Skeletal muscle cell (primary cell): Measurements from ENCODE around the gene AKT3.
"Not testable (repeated sequence)": the region's sequence is repeated elsewhere in the genome, so short reads cannot be mapped to it uniquely, and the experiment has no call there.

Experiments
- DNase-seq: peaks from one replicate; pipeline ENCODE4 v3.0.0-alpha.2; 2010; ENCODE audit warnings: low read depth
- H3K4me3 ChIP-seq: 2 replicates; pipeline ENCODE4 v1.5.1; 2011; ENCODE audit warnings: low read depth, mild to moderate bottlenecking, control low read depth, low read length, moderate library complexity

Gene AKT3

GRCh38 chr1:243844186-243844585 lies 5.9 kb downstream of the AKT3 start:
- no peak for DNase-seq
- no peak overlapping the region for H3K4me3 ChIP-seq

- H3K4me3 ChIP-seq: no peak overlapping the region
- peak; percentile 56 for DNase-seq
Observed at GRCh38 chr1:243842978-243843511, 7.0 kb downstream of the AKT3 start.

GRCh38 chr1:243842161-243842560 lies 7.9 kb downstream of the AKT3 start:
- H3K4me3 ChIP-seq: no peak overlapping the region
- no peak for DNase-seq

GRCh38 chr1:243841507-243841906 lies 8.5 kb downstream of the AKT3 start:
- DNase-seq: peak; percentile 17
- no peak overlapping the region for H3K4me3 ChIP-seq

- no peak overlapping the region for H3K4me3 ChIP-seq
- no peak for DNase-seq
Observed at GRCh38 chr1:243837907-243838535, 12.0 kb downstream of the AKT3 start.

- no peak overlapping the region for H3K4me3 ChIP-seq
- DNase-seq: no peak
Observed at GRCh38 chr1:243834130-243834529, 15.9 kb downstream of the AKT3 start.

- no peak overlapping the region for H3K4me3 ChIP-seq
Observed at GRCh38 chr1:243831463-243831862, 18.6 kb downstream of the AKT3 start.

GRCh38 chr1:243827206-243827605 lies 22.8 kb downstream of the AKT3 start:
- H3K4me3 ChIP-seq: no peak overlapping the region
- DNase-seq: no peak

More at GRCh38 chr1:243831463-243831862, 18.6 kb downstream of the AKT3 start:
- no peak for DNase-seq

GRCh38 chr1:243824907-243825306 lies 25.1 kb downstream of the AKT3 start:
- H3K4me3 ChIP-seq, DNase-seq: not testable (repeated sequence)

GRCh38 chr1:243821177-243821680 lies 28.8 kb downstream of the AKT3 start:
- DNase-seq: no peak
- no peak overlapping the region for H3K4me3 ChIP-seq

- DNase-seq: no peak
- H3K4me3 ChIP-seq: no peak overlapping the region
Observed at GRCh38 chr1:243819438-243819839, 30.6 kb downstream of the AKT3 start.

- no peak overlapping the region for H3K4me3 ChIP-seq
- no peak for DNase-seq
Observed at GRCh38 chr1:243818978-243819377, 31.1 kb downstream of the AKT3 start.

GRCh38 chr1:243814718-243815117 lies 35.3 kb downstream of the AKT3 start:
- no peak for DNase-seq
- H3K4me3 ChIP-seq: no peak overlapping the region

- H3K4me3 ChIP-seq, DNase-seq: not testable (repeated sequence)
Observed at GRCh38 chr1:243807346-243807745, 42.7 kb downstream of the AKT3 start.

GRCh38 chr1:243806310-243806709 lies 43.7 kb downstream of the AKT3 start:
- DNase-seq: no peak
- no peak overlapping the region for H3K4me3 ChIP-seq

- no peak overlapping the region for H3K4me3 ChIP-seq
- no peak for DNase-seq
Observed at GRCh38 chr1:243802736-243803135, 47.3 kb downstream of the AKT3 start.

- no peak overlapping the region for H3K4me3 ChIP-seq
Observed at GRCh38 chr1:243801378-243801777, 48.7 kb downstream of the AKT3 start.

GRCh38 chr1:243799908-243800307 lies 50.1 kb downstream of the AKT3 start:
- DNase-seq: peak; percentile 15
- no peak overlapping the region for H3K4me3 ChIP-seq

More at GRCh38 chr1:243801378-243801777, 48.7 kb downstream of the AKT3 start:
- DNase-seq: no peak

- peak; percentile 60 for DNase-seq
- no peak overlapping the region for H3K4me3 ChIP-seq
Observed at GRCh38 chr1:243798726-243799125, 51.3 kb downstream of the AKT3 start.

- no peak for DNase-seq
Observed at GRCh38 chr1:243796016-243796415, 54.0 kb downstream of the AKT3 start.

GRCh38 chr1:243793298-243793697 lies 56.7 kb downstream of the AKT3 start:
- no peak for DNase-seq

More at GRCh38 chr1:243796016-243796415, 54.0 kb downstream of the AKT3 start:
- H3K4me3 ChIP-seq: no peak overlapping the region

More at GRCh38 chr1:243793298-243793697, 56.7 kb downstream of the AKT3 start:
- no peak overlapping the region for H3K4me3 ChIP-seq
